Keratinocyte (primary cell): ENCODE data around the gene TBX6. TPM values are rescaled to one million over a fixed set of nuclear protein-coding genes. Genes with fewer than 3 reads are reported as not detected.

Experiments used
- DNase-seq: peaks from one replicate; pipeline ENCODE4 v3.0.0-alpha.2; 2011; ENCODE audit warnings: low read depth, missing footprints, low spot score
- FAIRE-seq: peaks from 2 replicates; lab custom pipeline; 2011; peaks lifted over from hg19 to GRCh38; lab: Jason Lieb, UNC
- H2AFZ ChIP-seq: 2 replicates; pipeline ENCODE4 v1.6.0; 2012; ENCODE audit warnings: low read length, control low read depth, inconsistent platforms; ENCODE audit not compliant: control insufficient read depth
- H3K27ac ChIP-seq: 2 replicates; pipeline ENCODE4 v1.5.1; 2011; ENCODE audit warnings: low read length; ENCODE audit not compliant: control insufficient read depth, insufficient read depth
- H3K27me3 ChIP-seq: 3 replicates; pipeline ENCODE4 v1.6.0; 2011; ENCODE audit warnings: low read length; ENCODE audit not compliant: control insufficient read depth, insufficient read depth; ENCODE audit errors: extremely low read depth
- H3K36me3 ChIP-seq, 2 experiments: 2 replicates in 1 of 2; 3 replicates in 1 of 2; pipeline ENCODE4 v1.5.1; 2011; ENCODE audit warnings: low read length in 2 of 2, mild to moderate bottlenecking in 1 of 2; ENCODE audit not compliant: control insufficient read depth in 2 of 2, insufficient read depth in 2 of 2; ENCODE audit errors: extremely low read depth in 1 of 2
- H3K4me1 ChIP-seq: 3 replicates; pipeline ENCODE4 v1.5.1; 2011; ENCODE audit warnings: low read length; ENCODE audit not compliant: control insufficient read depth, insufficient read depth; ENCODE audit errors: extremely low read depth
- H3K4me2 ChIP-seq: 3 replicates; pipeline ENCODE4 v1.6.0; 2011; ENCODE audit warnings: low read depth, low read length; ENCODE audit not compliant: control insufficient read depth, insufficient read depth; ENCODE audit errors: extremely low read depth
- H3K4me3 ChIP-seq, 3 experiments: fragments of 200-600 bp in 1 of 3; sonication (generic) in 1 of 3; 2 replicates in 2 of 3; 3 replicates in 1 of 3; pipeline ENCODE4 v1.5.1; 2011 to 2016; ENCODE audit warnings: low read length in 3 of 3, mild to moderate bottlenecking in 3 of 3, control low read depth in 2 of 3, inconsistent platforms in 1 of 3, low read depth in 1 of 3, mixed read lengths in 1 of 3, mixed run types in 1 of 3, moderate library complexity in 1 of 3; ENCODE audit not compliant: control insufficient read depth in 2 of 3, insufficient read depth in 2 of 3; ENCODE audit errors: extremely low read depth in 1 of 3
- H3K79me2 ChIP-seq: 2 replicates; pipeline ENCODE4 v1.6.0; 2012; ENCODE audit warnings: low read length; ENCODE audit not compliant: control insufficient read depth, insufficient read depth
- H3K9ac ChIP-seq: 3 replicates; pipeline ENCODE4 v1.6.0; 2011; ENCODE audit warnings: low read length; ENCODE audit not compliant: control insufficient read depth, insufficient read depth; ENCODE audit errors: extremely low read depth
- H3K9me1 ChIP-seq: 3 replicates; pipeline ENCODE4 v1.6.0; 2011; ENCODE audit warnings: low read length; ENCODE audit not compliant: control insufficient read depth, insufficient read depth; ENCODE audit errors: extremely low read depth
- H3K9me3 ChIP-seq: 2 replicates; pipeline ENCODE4 v1.5.1; 2012; ENCODE audit warnings: low read depth, low read length; ENCODE audit not compliant: control insufficient read depth
- H4K20me1 ChIP-seq: 3 replicates; pipeline ENCODE4 v1.6.0; 2011; ENCODE audit warnings: low read length; ENCODE audit not compliant: control insufficient read depth, insufficient read depth; ENCODE audit errors: extremely low read depth
- EZH2 ChIP-seq: IDR thresholded peaks from one replicate; pipeline ENCODE4 v1.6.1; 2012; ENCODE audit warnings: inconsistent platforms, mild to moderate bottlenecking, low read length, moderate library complexity
- dilution Hi-C: fragments of 300-500 bp; cut with MboI; formaldehyde crosslinking; loops from one replicate; pipeline ENCODE4 v1.7.0; 2020; ENCODE audit warnings: low sequenced_read_pairs; ENCODE audit not compliant: extremely low pct_ligation_motif_present
- polyA plus RNA-seq, 5 experiments: library from polyadenylated mRNA; depleted of rRNA in 3 of 5; stranded (reverse) in 3 of 5; stranded (forward) in 1 of 5; unstranded in 1 of 5; fragments of >200 nt; gene quantifications; 1 replicate in 1 of 5; 2 replicates in 3 of 5; 3 replicates in 1 of 5; pipeline versions ENCODE4 v1.2.1 to v1.2.3, GENCODE V29; 2011 to 2012; ENCODE audit warnings: missing spikeins in 2 of 5, low read depth in 1 of 5, low replicate concordance in 1 of 5
- TF ChIP-seq, protein P1 (sequence below), 3 experiments: IDR thresholded peaks in 1 of 3; conservative IDR thresholded peaks in 1 of 3; optimal IDR thresholded peaks in 1 of 3; 2 replicates in 2 of 3; 3 replicates in 1 of 3; pipeline versions ENCODE3 to v1.5.1; 2011; ENCODE audit warnings: low read length in 3 of 3, mild to moderate bottlenecking in 3 of 3, moderate library complexity in 2 of 3, control low read depth in 1 of 3, inconsistent platforms in 1 of 3; ENCODE audit not compliant: insufficient read depth in 2 of 3; ENCODE audit errors: extremely low read depth in 1 of 3

The TBX6 gene
- polyA plus RNA-seq, 1 donor (not counting 4 experiments of a cell fraction or from before 2014, with no cell fraction given), result 0.18 TPM

DNA sequence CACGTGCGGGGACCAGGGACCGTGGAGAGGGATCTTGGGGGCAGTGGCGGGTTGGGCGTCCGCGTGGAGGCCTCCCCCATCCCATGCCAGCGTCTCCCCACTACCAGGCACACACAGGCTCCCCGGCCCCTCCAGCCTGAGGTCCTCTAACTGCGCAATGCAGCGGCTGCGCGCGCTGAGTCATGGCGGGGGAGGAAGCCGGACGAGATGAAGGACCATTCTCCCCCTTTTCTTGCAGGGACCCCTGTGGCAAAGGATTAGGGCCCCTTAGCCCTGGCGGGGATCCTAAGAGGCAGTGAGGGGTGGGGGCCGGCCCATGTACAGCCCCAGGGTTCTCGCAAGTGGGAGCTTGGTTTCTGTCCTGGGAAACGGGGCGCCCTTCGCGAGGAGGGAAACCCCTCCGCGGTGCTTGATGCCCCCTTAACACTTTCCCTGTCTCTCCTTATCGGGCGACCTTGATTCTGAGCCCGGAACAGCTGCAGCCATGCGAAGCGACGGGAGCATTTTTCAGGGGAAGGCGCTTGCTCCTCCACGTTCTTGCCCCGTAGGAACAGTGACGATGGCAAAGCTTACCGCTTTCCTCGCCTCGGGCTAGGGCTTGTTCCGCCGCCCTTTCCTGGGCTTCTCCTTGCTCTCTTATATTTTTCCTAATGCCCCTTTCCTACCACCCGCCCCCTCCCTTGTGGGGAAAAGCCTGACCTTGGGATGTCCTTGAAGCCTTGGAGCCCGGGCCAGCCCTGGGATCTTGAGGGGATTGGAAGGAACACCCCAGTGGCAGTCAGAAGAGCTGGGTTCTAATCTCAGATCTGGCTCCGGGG is 25.6 kb downstream of the TBX6 start:
- H3K79me2 ChIP-seq, result peaks cover 54% of the 10 kb centered on the region
- dilution Hi-C loops, result no loop called here
- TF ChIP-seq, protein P1, sequence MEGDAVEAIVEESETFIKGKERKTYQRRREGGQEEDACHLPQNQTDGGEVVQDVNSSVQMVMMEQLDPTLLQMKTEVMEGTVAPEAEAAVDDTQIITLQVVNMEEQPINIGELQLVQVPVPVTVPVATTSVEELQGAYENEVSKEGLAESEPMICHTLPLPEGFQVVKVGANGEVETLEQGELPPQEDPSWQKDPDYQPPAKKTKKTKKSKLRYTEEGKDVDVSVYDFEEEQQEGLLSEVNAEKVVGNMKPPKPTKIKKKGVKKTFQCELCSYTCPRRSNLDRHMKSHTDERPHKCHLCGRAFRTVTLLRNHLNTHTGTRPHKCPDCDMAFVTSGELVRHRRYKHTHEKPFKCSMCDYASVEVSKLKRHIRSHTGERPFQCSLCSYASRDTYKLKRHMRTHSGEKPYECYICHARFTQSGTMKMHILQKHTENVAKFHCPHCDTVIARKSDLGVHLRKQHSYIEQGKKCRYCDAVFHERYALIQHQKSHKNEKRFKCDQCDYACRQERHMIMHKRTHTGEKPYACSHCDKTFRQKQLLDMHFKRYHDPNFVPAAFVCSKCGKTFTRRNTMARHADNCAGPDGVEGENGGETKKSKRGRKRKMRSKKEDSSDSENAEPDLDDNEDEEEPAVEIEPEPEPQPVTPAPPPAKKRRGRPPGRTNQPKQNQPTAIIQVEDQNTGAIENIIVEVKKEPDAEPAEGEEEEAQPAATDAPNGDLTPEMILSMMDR (optimal IDR thresholded peaks at IDR 0.05 in 1 of 3, IDR thresholded peaks at IDR 0.05 in 1 of 3, conservative IDR thresholded peaks at IDR 0.05 in 1 of 3; ENCODE audit: extremely low read depth in 1 of 3, insufficient read depth in 2 of 3, low read length in 3 of 3), result no peak
- TF ChIP-seq EZH2, result no peak
- peaks cover 39 to 42% of the 10 kb centered on the region in 2 experiments for H3K36me3 ChIP-seq
- H3K9me3 ChIP-seq, result no peaks in the 10 kb centered on the region
- H3K27ac ChIP-seq, result peak overlapping the region; percentile 92
- peak overlapping the region; percentile 87 to 98 (median 96) for H3K4me3 ChIP-seq
- H3K4me1 ChIP-seq, result peaks cover 35% of the 10 kb centered on the region
- DNase-seq (no peak), FAIRE-seq (no peak)
- H4K20me1 ChIP-seq, result peaks cover 40% of the 10 kb centered on the region
- no peaks in the 10 kb centered on the region for H3K27me3 ChIP-seq
- no peak overlapping the region for H2AFZ ChIP-seq
- H3K9me1 ChIP-seq, result no peaks in the 10 kb centered on the region
- peak overlapping the region; percentile 97 for H3K4me2 ChIP-seq
- H3K9ac ChIP-seq, result peak overlapping the region; percentile 95

- no peaks in the 10 kb centered on the region for H3K27me3 ChIP-seq
- peak within 1 kb of the TSS; percentile 92 for H3K27ac ChIP-seq
- peak within 1 kb of the TSS; percentile 95 for H3K9ac ChIP-seq
- H3K36me3 ChIP-seq, result peaks cover 33 to 37% of the 10 kb centered on the region in 2 experiments
- dilution Hi-C loops, result no loop called here
- peak within 1 kb of the TSS; percentile 97 for H3K4me2 ChIP-seq
- H3K9me3 ChIP-seq, result no peaks in the 10 kb centered on the region
- peaks cover 35% of the 10 kb centered on the region for H3K4me1 ChIP-seq
- H3K9me1 ChIP-seq, result no peaks in the 10 kb centered on the region
- H3K79me2 ChIP-seq, result peaks cover 51% of the 10 kb centered on the region
- DNase-seq, result peak; percentile 79
- peaks cover 36% of the 10 kb centered on the region for H4K20me1 ChIP-seq
- FAIRE-seq, result no peak
- TF ChIP-seq, protein P1 (optimal IDR thresholded peaks at IDR 0.05 in 1 of 3, IDR thresholded peaks at IDR 0.05 in 1 of 3, conservative IDR thresholded peaks at IDR 0.05 in 1 of 3; ENCODE audit: extremely low read depth in 1 of 3, insufficient read depth in 2 of 3, low read length in 3 of 3), result no peak
- no peak for TF ChIP-seq EZH2
- H3K4me3 ChIP-seq, result peak within 1 kb of the TSS; percentile 87 to 98 (median 96)
- peak within 1 kb of the TSS; percentile 69 for H2AFZ ChIP-seq
These were observed 26.4 kb downstream of the TBX6 start, which contains the start of gene ALDOA for GRCh38 chr16:30065102-30065942. Gene ALDOA, plus strand, starts transcription at chr16:30065760. Its CDS starts 1,138 bp downstream, at chr16:30066898.
